GM21526 (cell line): Measurements from ENCODE around the gene ARL3.
"Not testable (repeated sequence)": the region's sequence is repeated elsewhere in the genome, so short reads cannot be mapped to it uniquely, and the experiment has no call there.

Source experiments
- ATAC-seq: cut with Tn5 transposase; IDR thresholded peaks from one replicate; pipeline ENCODE4 v1.9.1; 2021; ENCODE audit warnings: moderate library complexity; ENCODE audit not compliant: unreplicated experiment, low FRiP score

Gene ARL3

GRCh38 chr10:102713814-102714620 lies at the start of gene ARL3:
ARL3 (minus strand) TSS chr10:102714397; CDS start chr10:102714275, 122 bp downstream.
- peak; percentile 68 for ATAC-seq

GRCh38 chr10:102763037-102763607 lies 48.9 kb upstream of the ARL3 start:
- ATAC-seq, result no peak

- no peak for ATAC-seq
These were observed 48.3 kb upstream of the ARL3 start for GRCh38 chr10:102762401-102763015.

GRCh38 chr10:102761981-102762380 lies 47.8 kb upstream of the ARL3 start:
- no peak for ATAC-seq

- ATAC-seq, result no peak
These were observed 45.5 kb upstream of the ARL3 start for GRCh38 chr10:102759497-102760210.

- not testable (repeated sequence) for ATAC-seq
These were observed 44.7 kb upstream of the ARL3 start for GRCh38 chr10:102758933-102759262.

- no peak for ATAC-seq
These were observed 44.2 kb upstream of the ARL3 start for GRCh38 chr10:102758240-102758932.

- no peak for ATAC-seq
These were observed 43.1 kb upstream of the ARL3 start for GRCh38 chr10:102757323-102757722.

- no peak for ATAC-seq
These were observed 39.5 kb upstream of the ARL3 start for GRCh38 chr10:102753718-102754117.

GRCh38 chr10:102752934-102753664 lies 38.9 kb upstream of the ARL3 start:
- ATAC-seq, result no peak

- ATAC-seq, result no peak
These were observed 38.2 kb upstream of the ARL3 start for GRCh38 chr10:102752266-102752930.

- no peak for ATAC-seq
These were observed 31.0 kb upstream of the ARL3 start for GRCh38 chr10:102745157-102745556.

GRCh38 chr10:102744374-102745051 lies 30.3 kb upstream of the ARL3 start:
- ATAC-seq, result peak; percentile 17

- peak; percentile 92 for ATAC-seq
These were observed 29.6 kb upstream of the ARL3 start, which contains the start of gene WBP1L for GRCh38 chr10:102743588-102744373. WBP1L (plus strand) TSS chr10:102743948; CDS start chr10:102744054, 106 bp downstream.

GRCh38 chr10:102743078-102743587 lies 28.9 kb upstream of the ARL3 start:
- no peak for ATAC-seq

- not testable (repeated sequence) for ATAC-seq
These were observed 28.1 kb upstream of the ARL3 start for GRCh38 chr10:102742313-102742712.

- no peak for ATAC-seq
These were observed 27.6 kb upstream of the ARL3 start for GRCh38 chr10:102741726-102742237.
